Raji (cell line): Measurements from ENCODE around the gene CAVIN3.

Experiments used
- POLR2A ChIP-seq: IDR thresholded peaks from 2 replicates; pipeline ENCODE4 v1.6.1; 2011; ENCODE audit warnings: low read depth, low read length, control low read depth; ENCODE audit not compliant: insufficient read depth

The CAVIN3 gene, protein sequence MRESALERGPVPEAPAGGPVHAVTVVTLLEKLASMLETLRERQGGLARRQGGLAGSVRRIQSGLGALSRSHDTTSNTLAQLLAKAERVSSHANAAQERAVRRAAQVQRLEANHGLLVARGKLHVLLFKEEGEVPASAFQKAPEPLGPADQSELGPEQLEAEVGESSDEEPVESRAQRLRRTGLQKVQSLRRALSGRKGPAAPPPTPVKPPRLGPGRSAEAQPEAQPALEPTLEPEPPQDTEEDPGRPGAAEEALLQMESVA

DNA sequence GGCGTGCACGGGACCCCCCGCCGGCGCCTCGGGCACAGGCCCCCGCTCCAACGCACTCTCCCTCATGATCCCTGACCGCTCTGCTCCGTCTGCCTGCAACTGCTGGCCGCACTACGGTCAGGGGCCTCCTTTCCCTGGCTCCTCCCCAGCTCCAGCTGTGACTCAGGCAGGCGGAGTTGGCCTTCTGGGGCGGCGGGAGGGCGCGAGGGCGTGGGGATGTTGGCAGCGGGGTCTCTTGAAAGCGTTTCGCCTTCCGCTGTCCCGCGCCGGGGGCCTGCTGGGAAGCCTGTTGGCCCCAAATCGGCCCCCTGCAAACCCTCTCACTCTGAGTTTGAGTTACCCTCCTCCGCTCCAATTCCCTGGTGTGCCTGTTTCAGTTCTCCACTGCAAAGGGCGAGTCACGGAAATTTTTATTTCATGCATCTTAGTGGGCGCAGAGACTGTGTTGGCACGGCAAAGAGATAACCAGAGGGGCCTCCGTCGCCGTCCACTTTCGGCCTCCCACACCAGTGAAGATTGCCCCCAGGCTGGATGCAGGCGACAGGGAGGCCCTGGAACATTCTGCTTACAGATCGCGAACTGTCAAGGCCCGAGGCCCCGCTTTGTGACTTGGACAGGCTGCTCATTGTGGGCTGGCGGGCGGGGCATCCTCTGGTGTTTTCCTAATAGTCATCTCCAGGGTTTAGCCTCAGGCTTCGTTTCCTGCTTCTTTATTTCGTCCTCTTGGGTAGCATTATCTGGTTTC lies at the start of gene CAVIN3:
CAVIN3 (minus strand) TSS at position 91 of the 745 bp plus-strand sequence; CDS start at position 66, 25 bp downstream.
- TF ChIP-seq POLR2A, result no peak

DNA sequence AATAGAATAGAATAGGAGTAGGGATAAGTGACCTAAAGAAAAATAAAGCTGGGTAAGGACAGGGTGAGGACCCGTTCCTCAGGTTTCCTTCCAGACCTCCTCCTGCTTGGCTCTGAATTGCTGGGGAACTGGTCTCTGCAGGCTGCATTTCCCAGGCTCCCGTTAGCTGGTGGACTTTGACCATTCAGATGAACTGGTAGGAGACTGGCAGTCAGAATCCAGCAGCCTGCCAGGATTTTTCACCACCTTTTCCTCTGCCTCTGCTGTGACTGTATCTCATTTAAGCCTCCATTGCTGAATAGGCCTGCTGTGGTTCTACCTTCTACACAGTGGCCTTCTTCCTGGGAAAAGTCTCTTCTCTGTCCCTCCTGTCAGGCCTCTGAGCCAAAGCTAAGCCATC lies 45.4 kb upstream of the CAVIN3 start:
- TF ChIP-seq POLR2A, result no peak

DNA sequence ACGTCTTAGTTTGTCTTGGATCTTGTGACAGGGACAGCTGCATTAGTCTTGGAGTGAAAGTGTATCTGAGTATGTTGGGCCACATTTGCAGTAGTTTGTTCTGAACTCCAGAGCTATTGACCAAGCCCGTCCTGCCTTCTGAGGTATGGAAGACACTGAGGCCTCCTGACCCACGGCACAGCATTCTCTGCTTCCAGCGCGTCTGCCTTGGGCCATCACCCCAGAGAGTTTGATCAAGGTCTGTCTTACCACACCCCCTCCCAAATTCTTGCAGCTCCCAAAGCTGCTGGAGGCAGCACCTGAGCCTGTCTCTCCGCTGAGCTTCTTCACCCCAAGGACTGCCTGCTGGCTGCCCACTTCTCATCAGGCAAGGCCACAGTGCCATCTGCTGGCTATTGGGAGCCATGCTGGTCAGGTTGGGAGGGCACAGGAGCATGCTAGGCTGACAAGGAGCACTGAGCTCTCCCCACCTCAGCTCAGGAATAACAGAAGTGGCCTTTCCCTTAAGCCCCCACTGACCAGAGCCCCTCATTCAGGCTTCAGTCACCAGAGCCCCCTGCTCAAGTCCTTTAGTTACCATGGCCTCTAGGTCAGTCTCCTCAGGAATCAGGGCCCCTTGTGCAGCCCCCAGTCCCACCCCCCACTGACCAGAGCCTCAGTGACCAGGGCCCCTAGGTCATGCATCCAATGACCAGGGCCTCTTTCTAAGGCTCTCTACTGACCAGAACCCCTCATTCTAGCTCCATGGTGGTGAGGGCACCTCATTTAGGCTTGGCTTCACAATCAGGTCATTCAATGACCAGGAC lies 42.8 kb upstream of the CAVIN3 start:
- TF ChIP-seq POLR2A, result no peak

DNA sequence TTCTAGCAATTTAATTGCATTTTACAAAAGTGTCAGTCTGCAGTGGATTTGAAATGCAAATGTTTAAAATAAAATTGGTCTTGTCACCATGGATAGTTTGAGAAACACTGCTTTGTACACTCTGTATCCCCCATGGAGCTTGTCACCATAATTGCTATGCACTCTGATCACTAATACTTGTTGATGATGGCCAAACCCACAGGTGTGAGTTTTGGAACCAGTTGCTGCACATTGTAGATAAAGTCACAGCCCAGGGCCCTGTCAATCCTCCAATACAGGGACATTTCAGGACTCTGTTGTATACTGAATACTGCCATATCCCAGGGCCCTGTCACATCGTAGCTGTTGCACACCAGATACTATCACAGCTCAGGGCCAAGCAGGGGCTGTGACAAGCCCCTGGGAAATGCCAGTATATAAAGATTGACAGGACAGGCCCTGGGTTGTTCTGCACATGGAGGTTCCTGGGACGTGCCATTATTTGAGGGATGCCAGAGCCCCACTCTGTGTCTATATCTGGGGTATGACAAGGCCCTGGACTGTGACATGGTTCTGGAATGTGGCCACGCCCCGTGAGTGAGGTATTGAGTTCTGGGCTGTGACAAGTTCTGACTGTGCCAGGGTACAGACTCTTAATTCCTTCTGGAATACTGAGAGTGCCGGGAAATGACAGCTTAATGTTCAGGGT lies 42.0 kb upstream of the CAVIN3 start:
- TF ChIP-seq POLR2A, result no peak

DNA sequence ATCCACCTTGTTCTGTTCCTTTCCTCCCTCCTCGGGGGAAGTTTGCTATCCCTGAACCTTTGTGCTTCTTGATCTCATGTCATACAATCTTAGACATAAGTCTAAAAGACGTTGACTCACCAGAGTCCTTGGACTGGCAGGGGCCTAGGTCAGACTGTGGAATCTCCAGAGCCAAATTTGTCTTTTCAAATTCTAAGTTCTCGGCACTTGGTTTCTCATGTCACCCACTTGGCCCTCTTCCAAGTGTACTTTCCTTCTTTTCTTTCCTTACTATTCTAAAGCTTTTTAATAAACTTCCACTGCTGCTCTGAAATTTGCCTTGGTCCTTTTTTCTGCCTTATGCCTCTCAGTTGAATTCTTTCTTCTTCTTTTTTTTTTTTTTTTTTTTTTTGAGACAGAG lies 39.9 kb upstream of the CAVIN3 start:
- TF ChIP-seq POLR2A, result no peak

DNA sequence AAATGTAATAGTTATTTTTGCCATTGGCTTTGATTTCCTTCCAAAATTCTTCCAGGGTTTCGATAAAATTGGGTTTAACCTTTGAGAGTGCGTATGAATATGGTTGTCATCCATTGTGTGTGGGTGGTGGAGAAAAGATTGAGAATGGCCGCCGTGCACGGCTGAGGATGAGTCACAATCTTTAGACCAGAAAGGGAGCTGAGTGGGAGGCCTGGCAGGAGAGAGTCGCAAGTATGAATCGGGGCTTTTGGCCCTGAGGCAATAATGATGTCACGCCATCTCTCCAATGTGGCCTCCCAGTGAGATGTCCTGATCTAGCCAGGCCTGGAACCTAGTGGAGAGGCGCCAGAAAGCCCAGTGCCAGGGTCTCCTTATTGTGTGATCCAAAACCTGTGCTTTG lies 36.9 kb upstream of the CAVIN3 start:
- no peak for TF ChIP-seq POLR2A

DNA sequence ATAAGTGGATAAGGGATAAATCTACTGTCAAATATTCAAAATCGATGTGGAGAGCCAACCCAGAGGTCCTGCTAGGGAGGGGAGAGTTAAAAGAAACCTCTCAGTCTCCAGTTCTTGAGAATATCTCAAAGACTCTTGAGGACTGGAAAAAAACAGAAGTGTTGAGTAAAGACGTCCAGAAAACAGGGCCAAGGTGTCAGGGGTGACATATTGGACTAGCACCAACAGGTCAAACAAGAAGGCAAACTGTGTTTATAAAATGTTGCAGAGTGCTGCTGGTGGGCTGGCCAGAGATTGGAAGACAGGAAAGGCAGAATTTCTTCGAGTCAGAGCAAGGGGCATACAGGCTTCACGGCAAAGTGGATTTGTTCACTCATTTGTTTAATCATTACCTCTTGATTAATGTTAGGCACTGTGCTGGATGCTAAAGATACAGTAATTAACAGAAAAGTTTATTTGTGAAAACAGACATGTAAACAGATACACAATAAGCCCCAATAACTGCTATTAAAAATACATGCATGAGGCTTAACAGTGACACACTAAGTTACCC lies 36.3 kb upstream of the CAVIN3 start:
- no peak for TF ChIP-seq POLR2A

DNA sequence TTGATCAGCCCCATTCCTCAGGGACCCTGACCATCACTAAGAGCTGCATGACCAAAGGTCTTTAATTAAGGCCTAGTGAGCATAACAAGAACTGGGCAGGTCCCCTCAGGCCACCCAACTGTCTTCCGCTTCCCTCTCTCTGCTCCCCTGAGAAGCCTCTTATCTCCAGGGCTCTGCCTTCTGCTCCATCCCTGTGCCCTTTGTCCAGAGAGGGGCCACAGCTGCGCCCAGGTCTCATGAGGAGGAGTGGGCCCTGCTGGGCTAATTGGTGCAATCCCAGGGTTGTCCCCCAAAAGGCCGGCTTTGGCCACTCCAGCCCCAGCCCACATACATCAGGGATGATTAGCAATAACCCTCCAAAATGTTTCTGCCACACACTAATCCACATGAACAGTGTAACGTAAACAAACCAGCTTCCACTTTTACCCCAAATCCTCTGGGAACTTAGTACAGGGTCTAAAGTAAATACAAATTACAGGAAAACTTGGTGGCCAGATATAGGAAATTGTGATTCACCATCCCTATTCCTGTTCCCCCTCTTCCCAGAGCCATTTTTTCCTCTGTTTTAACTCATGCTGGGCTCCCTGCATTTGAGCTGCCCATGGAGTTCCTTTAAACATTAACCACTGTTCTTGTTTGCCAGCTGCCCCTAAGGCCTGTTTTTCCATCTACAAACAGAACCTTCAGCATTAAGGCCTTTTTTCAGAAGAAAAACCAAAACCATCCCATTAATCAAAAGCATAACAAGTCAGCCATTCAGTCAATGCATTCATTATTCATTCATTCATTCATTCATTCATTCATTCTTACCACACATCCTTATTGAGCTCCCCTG lies 34.6 kb upstream of the CAVIN3 start:
- TF ChIP-seq POLR2A, result no peak

DNA sequence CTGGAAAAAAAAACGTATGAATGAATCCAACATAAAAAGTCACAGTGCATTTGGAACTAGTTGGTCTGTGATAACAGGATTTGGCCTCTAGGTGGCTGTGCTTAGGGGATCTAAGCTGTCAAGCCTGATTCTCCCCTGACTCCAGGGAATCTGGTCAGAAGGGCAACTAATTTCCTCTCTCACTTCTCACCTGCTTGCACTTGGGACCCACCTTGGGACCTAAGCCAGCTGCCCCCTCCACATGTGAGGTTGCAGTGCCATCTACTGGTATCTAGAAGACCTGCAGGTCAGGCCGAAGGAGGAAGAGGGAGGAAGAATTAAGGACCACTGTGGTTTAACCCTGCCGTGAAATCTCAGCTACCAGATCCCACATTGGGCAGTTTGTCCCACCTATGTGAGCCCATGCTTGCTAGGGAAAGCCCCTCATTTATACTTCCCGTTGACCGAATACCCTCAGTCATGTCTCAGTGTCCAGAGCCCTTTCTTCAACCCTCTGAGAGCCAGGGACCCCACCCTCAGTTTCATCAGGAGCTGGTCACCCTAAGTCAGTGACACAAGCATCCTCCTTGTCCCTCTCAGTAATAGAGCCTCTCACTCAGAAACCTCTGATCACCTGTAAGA lies 33.2 kb upstream of the CAVIN3 start:
- TF ChIP-seq POLR2A, result no peak

DNA sequence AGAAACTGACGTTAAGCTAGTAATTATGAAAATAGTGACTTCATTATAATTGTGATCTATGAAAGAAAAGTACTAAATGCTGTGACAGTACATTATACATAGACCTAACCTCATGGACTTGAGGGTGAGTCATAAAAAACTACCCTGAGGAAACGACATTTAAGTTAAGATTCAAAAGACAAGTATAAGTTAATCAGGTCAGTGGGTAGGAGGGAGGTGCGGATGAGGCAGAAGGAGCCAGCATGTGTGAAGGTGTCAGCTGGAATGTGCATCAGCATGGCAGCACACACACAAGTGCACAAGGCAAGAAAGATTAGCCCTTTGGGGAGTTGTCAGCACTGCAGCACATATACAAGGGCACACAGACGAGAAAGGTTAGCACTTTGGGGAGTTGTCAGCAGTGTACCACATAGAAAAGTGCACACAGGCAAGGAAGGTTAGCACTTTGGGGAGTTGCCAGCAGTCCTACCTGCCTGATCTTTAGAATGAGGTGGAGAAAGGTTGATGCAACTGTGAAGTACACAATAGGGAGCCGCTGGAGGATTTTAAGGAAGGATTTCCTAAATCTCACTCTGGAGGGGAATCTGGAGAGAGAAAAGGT lies 31.6 kb upstream of the CAVIN3 start:
- no peak for TF ChIP-seq POLR2A

DNA sequence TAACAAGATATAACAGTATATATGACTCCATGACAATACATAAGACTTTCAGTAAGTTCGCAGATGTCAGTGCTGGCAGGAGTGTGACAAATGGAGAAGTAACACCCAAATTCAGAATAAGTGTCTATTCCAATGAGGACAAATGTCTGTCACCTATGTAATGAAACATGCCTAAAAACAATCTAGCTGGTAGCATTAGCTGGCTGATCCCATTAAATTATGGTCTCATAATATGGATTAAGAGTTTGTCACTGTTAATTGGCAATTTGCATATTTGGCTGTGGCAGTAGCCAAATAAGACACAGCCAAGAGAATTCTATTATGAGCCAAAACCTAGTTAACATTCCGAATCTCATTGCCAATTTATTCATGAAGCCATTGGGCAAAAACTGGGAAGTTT lies 30.2 kb upstream of the CAVIN3 start:
- TF ChIP-seq POLR2A, result no peak

DNA sequence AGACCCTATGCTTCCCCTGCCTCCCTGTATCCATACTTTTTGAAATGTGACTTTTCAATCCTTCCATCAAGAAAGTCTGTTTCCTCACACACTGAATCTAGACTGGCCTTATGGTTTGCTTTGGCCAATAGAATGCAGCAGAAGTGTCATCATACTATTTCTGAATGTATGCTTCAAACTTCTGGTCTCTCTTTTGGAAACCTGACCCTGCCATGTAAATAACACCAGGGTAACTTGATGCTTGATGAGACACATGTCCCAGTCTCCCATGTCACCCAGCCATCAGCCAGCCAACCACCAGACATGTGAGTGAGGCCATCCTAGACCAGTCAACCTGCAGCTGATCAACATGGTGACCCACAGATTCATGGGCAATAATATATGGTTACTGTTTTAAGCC lies 29.7 kb upstream of the CAVIN3 start:
- TF ChIP-seq POLR2A, result no peak

DNA sequence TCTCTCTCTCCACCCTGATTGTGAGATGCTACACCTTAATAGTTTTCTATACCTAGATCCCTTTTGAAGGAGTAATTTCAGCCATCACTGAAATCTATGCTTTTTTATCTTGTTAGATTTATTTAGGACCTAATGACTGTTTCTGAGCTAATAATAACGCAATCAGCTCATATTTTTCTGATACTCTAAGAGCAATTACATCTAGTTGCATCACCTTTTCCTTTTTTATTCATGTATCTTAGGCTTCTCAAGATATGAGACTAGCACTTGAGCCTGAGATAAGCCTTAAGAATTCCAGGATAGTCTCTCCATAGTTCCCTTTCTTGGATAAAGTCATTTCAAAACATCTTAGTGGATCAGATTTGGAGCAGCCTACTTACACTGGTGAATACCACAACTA lies 25.1 kb upstream of the CAVIN3 start:
- no peak for TF ChIP-seq POLR2A

DNA sequence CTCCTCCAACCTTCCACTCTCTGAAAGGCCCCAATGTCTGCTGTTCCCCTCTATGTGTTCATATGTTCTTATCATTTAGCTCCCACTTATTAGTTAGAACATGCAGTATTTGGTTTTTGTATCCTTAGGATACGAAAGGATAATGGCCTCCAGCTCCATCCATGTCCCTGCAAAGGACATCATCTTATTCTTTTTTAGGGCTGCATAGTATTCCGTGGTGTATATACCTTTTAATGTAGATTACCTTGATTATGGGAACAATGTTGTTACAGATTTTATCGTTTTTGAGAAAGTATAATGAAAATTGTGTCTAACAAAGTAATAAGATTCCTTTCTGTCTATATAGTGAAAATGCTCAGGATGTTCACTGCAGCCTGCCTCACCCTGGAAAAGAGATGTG lies 16.0 kb upstream of the CAVIN3 start:
- TF ChIP-seq POLR2A, result no peak

DNA sequence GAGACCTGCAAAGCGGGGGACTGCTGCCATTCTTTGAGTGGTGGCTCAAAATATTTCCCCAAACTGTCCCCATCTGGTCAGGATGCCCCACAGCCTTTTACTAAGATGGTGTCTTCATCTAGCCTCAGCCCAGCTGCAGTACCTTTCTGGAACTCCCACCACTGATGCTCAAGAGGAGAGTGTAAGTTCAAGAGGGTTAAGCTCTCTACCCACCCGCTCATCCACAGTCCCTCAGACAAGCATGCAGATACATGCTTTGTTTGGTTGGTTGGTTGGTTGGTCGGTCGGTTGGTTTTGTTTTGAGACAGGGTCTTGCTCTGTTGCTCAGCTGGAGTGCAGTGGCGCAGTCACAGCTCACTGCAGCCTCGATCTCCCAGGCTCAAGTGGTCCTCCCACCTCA lies 14.5 kb upstream of the CAVIN3 start:
- no peak for TF ChIP-seq POLR2A
